NT2/D1 (cell line): ENCODE measurements around the gene UBN2.
A peak's percentile ranks its signal among the peaks of the same experiment; 100 is the strongest.
"Not testable (repeated sequence)": the region's sequence is repeated elsewhere in the genome, so short reads cannot be mapped to it uniquely, and the experiment has no call there.

Experiments used
- DNase-seq: peaks from one replicate; pipeline ENCODE4 v3.0.0-alpha.2; 2011; ENCODE audit warnings: low read depth, low spot score
- H3K27me3 ChIP-seq: 2 replicates; pipeline ENCODE4 v1.6.0; 2011; ENCODE audit warnings: mild to moderate bottlenecking; ENCODE audit not compliant: insufficient read length, insufficient read depth
- H3K36me3 ChIP-seq: 2 replicates; pipeline ENCODE4 v1.6.1; 2011; ENCODE audit warnings: mild to moderate bottlenecking, low read length, mixed read lengths; ENCODE audit not compliant: insufficient read depth, insufficient read length
- H3K4me1 ChIP-seq: 2 replicates; pipeline ENCODE4 v1.5.1; 2011; ENCODE audit not compliant: insufficient read depth, insufficient read length
- H3K4me3 ChIP-seq: 2 replicates; pipeline ENCODE4 v1.5.1; 2011; ENCODE audit warnings: low read depth; ENCODE audit not compliant: insufficient read length
- H3K9ac ChIP-seq: 2 replicates; pipeline ENCODE4 v1.6.0; 2011; ENCODE audit warnings: low read depth; ENCODE audit not compliant: insufficient read length
- H3K9me3 ChIP-seq: 2 replicates; pipeline ENCODE4 v1.5.1; 2011; ENCODE audit warnings: mild to moderate bottlenecking, low read length; ENCODE audit not compliant: insufficient read depth
- SUZ12 ChIP-seq: IDR thresholded peaks from 2 replicates; pipeline ENCODE4 v1.6.1; 2011; ENCODE audit not compliant: insufficient read length, insufficient read depth; ENCODE audit errors: extremely low read depth
- YY1 ChIP-seq: IDR thresholded peaks from 2 replicates; pipeline ENCODE4 v1.6.1; 2011; ENCODE audit not compliant: insufficient read length, insufficient read depth
- ZNF274 ChIP-seq: IDR thresholded peaks from 2 replicates; pipeline ENCODE4 v1.6.1; 2011; ENCODE audit warnings: mild to moderate bottlenecking, low read depth, low read length

UBN2 gene

GRCh38 chr7:139226158-139226515, 4.9 kb upstream of the UBN2 start:
- not testable (repeated sequence) for H3K27me3 ChIP-seq, H3K4me1 ChIP-seq, DNase-seq, H3K36me3 ChIP-seq, H3K9ac ChIP-seq, H3K4me3 ChIP-seq
- H3K9me3 ChIP-seq: peaks cover 15% of the 10 kb centered on the region; the same call in 1 of the 2 replicates

- not testable (repeated sequence) for H3K36me3 ChIP-seq, DNase-seq, H3K4me3 ChIP-seq, H3K9ac ChIP-seq, H3K27me3 ChIP-seq, H3K4me1 ChIP-seq
- H3K9me3 ChIP-seq: peaks cover 15% of the 10 kb centered on the region; the same call in 1 of the 2 replicates
Observed at GRCh38 chr7:139226988-139227488, 4.0 kb upstream of the UBN2 start.

GRCh38 chr7:139230023-139230422, 1.0 kb upstream of the UBN2 start:
- Histone ChIP-seq H3K36me3 (no peaks in the 10 kb centered on the region), H3K4me3 (peak overlapping the region; percentile 97), H3K9me3 (peaks cover 11% of the 10 kb centered on the region; the same call in 1 of the 2 replicates), H3K27me3 (peaks cover 6% of the 10 kb centered on the region), H3K4me1 (no peaks in the 10 kb centered on the region), H3K9ac (peak overlapping the region; percentile 92)
- no peak for DNase-seq
- TF ChIP-seq YY1 (no peak), ZNF274 (no peak), SUZ12 (no peak)

GRCh38 chr7:139230484-139230773, 608 bp upstream of the UBN2 start:
- Histone ChIP-seq H3K4me3 (peak overlapping the region; percentile 97), H3K27me3 (peaks cover 6% of the 10 kb centered on the region), H3K9ac (peak overlapping the region; percentile 92), H3K9me3 (peaks cover 9% of the 10 kb centered on the region; the same call in 1 of the 2 replicates), H3K4me1 (no peaks in the 10 kb centered on the region), H3K36me3 (no peaks in the 10 kb centered on the region)
- DNase-seq: no peak
- TF ChIP-seq SUZ12: no peak
- no peak for TF ChIP-seq YY1
- no peak for TF ChIP-seq ZNF274

GRCh38 chr7:139231513-139232376, 708 bp downstream of the UBN2 start:
- TF ChIP-seq SUZ12 (no peak), ZNF274 (no peak), YY1 (no peak)
- Histone ChIP-seq H3K4me1 (no peaks in the 10 kb centered on the region), H3K27me3 (peaks cover 6% of the 10 kb centered on the region), H3K4me3 (peak overlapping the region; percentile 97), H3K9ac (peak overlapping the region; percentile 92), H3K9me3 (no peaks in the 10 kb centered on the region), H3K36me3 (peaks cover under 1% of the 10 kb centered on the region)
- DNase-seq: no peak

GRCh38 chr7:139232377-139232717, 1.3 kb downstream of the UBN2 start:
- TF ChIP-seq ZNF274: no peak
- TF ChIP-seq SUZ12: no peak
- TF ChIP-seq YY1: no peak
- DNase-seq: no peak
- Histone ChIP-seq H3K4me1 (no peaks in the 10 kb centered on the region), H3K27me3 (peaks cover 6% of the 10 kb centered on the region), H3K4me3 (peak overlapping the region; percentile 97), H3K9ac (peak overlapping the region; percentile 92), H3K36me3 (peaks cover 7% of the 10 kb centered on the region), H3K9me3 (no peaks in the 10 kb centered on the region)

GRCh38 chr7:139232904-139233303, 1.9 kb downstream of the UBN2 start:
- Histone ChIP-seq H3K9me3 (no peaks in the 10 kb centered on the region), H3K27me3 (peaks cover 6% of the 10 kb centered on the region), H3K9ac (no peak overlapping the region), H3K4me1 (no peaks in the 10 kb centered on the region), H3K36me3 (peaks cover 11% of the 10 kb centered on the region), H3K4me3 (no peak overlapping the region)
- no peak for DNase-seq
- TF ChIP-seq ZNF274 (no peak), YY1 (no peak), SUZ12 (no peak)

GRCh38 chr7:139241258-139241657, 10.2 kb downstream of the UBN2 start:
- Histone ChIP-seq H3K4me1 (no peaks in the 10 kb centered on the region), H3K9me3 (no peaks in the 10 kb centered on the region), H3K27me3 (no peaks in the 10 kb centered on the region), H3K36me3 (peaks cover 33% of the 10 kb centered on the region), H3K9ac (no peak overlapping the region), H3K4me3 (no peak overlapping the region)
- no peak for DNase-seq
- TF ChIP-seq YY1: no peak
- TF ChIP-seq ZNF274: no peak
- no peak for TF ChIP-seq SUZ12
